Stimulated activated CD8-positive, alpha-beta memory T cell treated with anti-CD3 and anti-CD28 coated beads, Interleukin-4, amount 100 ng/mL, for 1 hour (primary cell): ENCODE data around the gene CCND1.

Experiments
- DNase-seq, 2 donors: peaks; one replicate each; pipeline ENCODE4 v3.0.0-alpha.2; 2020; ENCODE audit warnings: low read depth in 2 of 2, low spot score in 1 of 2

CCND1 gene

GRCh38 chr11:69651834-69652620 lies 11.1 kb downstream of the CCND1 start:
- no peak for DNase-seq

GRCh38 chr11:69652999-69653398 lies 12.0 kb downstream of the CCND1 start:
- DNase-seq = no peak

GRCh38 chr11:69653406-69653960 lies 12.5 kb downstream of the CCND1 start:
- DNase-seq = no peak

- DNase-seq = no peak
These were observed 13.2 kb downstream of the CCND1 start for GRCh38 chr11:69654001-69654659.

GRCh38 chr11:69654660-69655478 lies 13.9 kb downstream of the CCND1 start:
- DNase-seq = no peak

- no peak for DNase-seq
These were observed 14.8 kb downstream of the CCND1 start for GRCh38 chr11:69655479-69656428.

- DNase-seq = no peak
These were observed 15.8 kb downstream of the CCND1 start for GRCh38 chr11:69656536-69657455.

- DNase-seq = no peak
These were observed 16.5 kb downstream of the CCND1 start for GRCh38 chr11:69657456-69657910.

- no peak for DNase-seq
These were observed 17.1 kb downstream of the CCND1 start for GRCh38 chr11:69657911-69658625.

GRCh38 chr11:69658626-69659450 lies 17.9 kb downstream of the CCND1 start:
- no peak for DNase-seq

- DNase-seq = no peak
These were observed 18.6 kb downstream of the CCND1 start for GRCh38 chr11:69659591-69659990.

- no peak for DNase-seq
These were observed 19.1 kb downstream of the CCND1 start for GRCh38 chr11:69660001-69660500.

GRCh38 chr11:69661413-69661715 lies 20.4 kb downstream of the CCND1 start:
- no peak for DNase-seq

- DNase-seq = no peak
These were observed 21.2 kb downstream of the CCND1 start for GRCh38 chr11:69662021-69662698.

- no peak for DNase-seq
These were observed 21.9 kb downstream of the CCND1 start for GRCh38 chr11:69662806-69663205.

- DNase-seq = no peak
These were observed 22.4 kb downstream of the CCND1 start for GRCh38 chr11:69663326-69663725.

- no peak for DNase-seq
These were observed 23.3 kb downstream of the CCND1 start for GRCh38 chr11:69664103-69664775.
